Fibroblast of skin of scalp (primary cell): ENCODE results near the gene ARHGAP22.

Source experiments
- DNase-seq: peaks from one replicate; pipeline ENCODE4 v3.0.0-alpha.2; 2013

The ARHGAP22 gene

GRCh38 chr10:48508791-48509772 lies 95.8 kb downstream of the ARHGAP22 start:
- no peak for DNase-seq

- no peak for DNase-seq
Measured at GRCh38 chr10:48507933-48508790, 96.7 kb downstream of the ARHGAP22 start.

- DNase-seq, result no peak
Measured at GRCh38 chr10:48507494-48507893, 97.4 kb downstream of the ARHGAP22 start.

GRCh38 chr10:48506147-48506917 lies 98.5 kb downstream of the ARHGAP22 start:
- peak; percentile 61 for DNase-seq

- no peak for DNase-seq
Measured at GRCh38 chr10:48505394-48506112, 99.3 kb downstream of the ARHGAP22 start.

GRCh38 chr10:48504141-48504885 lies 100.6 kb downstream of the ARHGAP22 start:
- no peak for DNase-seq

GRCh38 chr10:48503293-48503911 lies 101.5 kb downstream of the ARHGAP22 start:
- DNase-seq, result no peak

- DNase-seq, result no peak
Measured at GRCh38 chr10:48502791-48503190, 102.1 kb downstream of the ARHGAP22 start.

- DNase-seq, result no peak
Measured at GRCh38 chr10:48501787-48502771, 102.8 kb downstream of the ARHGAP22 start.

GRCh38 chr10:48501226-48501625 lies 103.6 kb downstream of the ARHGAP22 start:
- no peak for DNase-seq

GRCh38 chr10:48500771-48501170 lies 104.1 kb downstream of the ARHGAP22 start:
- DNase-seq, result no peak

- no peak for DNase-seq
Measured at GRCh38 chr10:48498940-48499510, 105.8 kb downstream of the ARHGAP22 start.

GRCh38 chr10:48497780-48498770 lies 106.8 kb downstream of the ARHGAP22 start:
- DNase-seq, result no peak

GRCh38 chr10:48496831-48497779 lies 107.8 kb downstream of the ARHGAP22 start:
- peak; percentile 68 for DNase-seq

GRCh38 chr10:48496105-48496830 lies 108.6 kb downstream of the ARHGAP22 start:
- no peak for DNase-seq
